ENCODE measurements around the gene DBNDD1.

Gene DBNDD1

DNA sequence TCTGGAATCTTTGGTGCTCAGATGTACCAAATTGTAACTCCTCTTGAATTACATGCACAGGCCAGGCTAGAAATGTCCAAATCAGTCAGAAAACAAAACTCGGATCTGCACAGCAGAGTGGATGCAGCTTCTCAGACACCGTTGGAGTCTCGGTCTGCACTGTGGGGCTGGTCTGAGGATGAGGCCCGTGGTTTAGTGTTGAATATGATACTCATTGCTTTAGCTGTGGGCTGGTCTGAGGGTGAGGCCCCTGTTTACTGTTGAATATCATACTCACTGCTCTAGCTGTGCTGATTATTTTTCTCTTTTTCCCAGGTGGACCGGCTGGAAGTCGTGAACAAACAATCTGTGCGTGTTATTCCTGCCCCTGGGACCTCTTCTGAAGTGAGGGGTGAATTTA lies 35.0 kb downstream of the DBNDD1 start:
- TF ChIP-seq, protein P1, sequence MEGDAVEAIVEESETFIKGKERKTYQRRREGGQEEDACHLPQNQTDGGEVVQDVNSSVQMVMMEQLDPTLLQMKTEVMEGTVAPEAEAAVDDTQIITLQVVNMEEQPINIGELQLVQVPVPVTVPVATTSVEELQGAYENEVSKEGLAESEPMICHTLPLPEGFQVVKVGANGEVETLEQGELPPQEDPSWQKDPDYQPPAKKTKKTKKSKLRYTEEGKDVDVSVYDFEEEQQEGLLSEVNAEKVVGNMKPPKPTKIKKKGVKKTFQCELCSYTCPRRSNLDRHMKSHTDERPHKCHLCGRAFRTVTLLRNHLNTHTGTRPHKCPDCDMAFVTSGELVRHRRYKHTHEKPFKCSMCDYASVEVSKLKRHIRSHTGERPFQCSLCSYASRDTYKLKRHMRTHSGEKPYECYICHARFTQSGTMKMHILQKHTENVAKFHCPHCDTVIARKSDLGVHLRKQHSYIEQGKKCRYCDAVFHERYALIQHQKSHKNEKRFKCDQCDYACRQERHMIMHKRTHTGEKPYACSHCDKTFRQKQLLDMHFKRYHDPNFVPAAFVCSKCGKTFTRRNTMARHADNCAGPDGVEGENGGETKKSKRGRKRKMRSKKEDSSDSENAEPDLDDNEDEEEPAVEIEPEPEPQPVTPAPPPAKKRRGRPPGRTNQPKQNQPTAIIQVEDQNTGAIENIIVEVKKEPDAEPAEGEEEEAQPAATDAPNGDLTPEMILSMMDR (IDR thresholded peaks at IDR 0.05; ENCODE audit: low read depth, low read length), result no peak
- TF ChIP-seq MYC (IDR thresholded peaks at IDR 0.05; ENCODE audit: low read depth, low read length), result no peak
- TF ChIP-seq, protein P2, sequence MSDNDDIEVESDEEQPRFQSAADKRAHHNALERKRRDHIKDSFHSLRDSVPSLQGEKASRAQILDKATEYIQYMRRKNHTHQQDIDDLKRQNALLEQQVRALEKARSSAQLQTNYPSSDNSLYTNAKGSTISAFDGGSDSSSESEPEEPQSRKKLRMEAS (IDR thresholded peaks at IDR 0.05; ENCODE audit: low read depth, low read length), result no peak
- TF ChIP-seq POLR2A (IDR thresholded peaks at IDR 0.05; ENCODE audit: extremely low read depth, insufficient read length), result no peak

GRCh38 chr16:89983536-89983935 lies 35.7 kb downstream of the DBNDD1 start:
- TF ChIP-seq POLR2A (IDR thresholded peaks at IDR 0.05; ENCODE audit: extremely low read depth, insufficient read length), result no peak
- TF ChIP-seq, protein P1 (IDR thresholded peaks at IDR 0.05; ENCODE audit: low read depth, low read length), result no peak
- TF ChIP-seq, protein P2 (IDR thresholded peaks at IDR 0.05; ENCODE audit: low read depth, low read length), result no peak
- TF ChIP-seq MYC (IDR thresholded peaks at IDR 0.05; ENCODE audit: low read depth, low read length), result no peak
- H3K4me3 ChIP-seq (ENCODE audit: low read depth, low read length), result no peak overlapping the region
- no peak for DNase-seq (ENCODE audit: low read depth)

More for the DNA sequence above, 35.0 kb downstream of the DBNDD1 start:
- no peak for DNase-seq (ENCODE audit: low read depth)
- H3K4me3 ChIP-seq (ENCODE audit: low read depth, low read length), result no peak overlapping the region

DNA sequence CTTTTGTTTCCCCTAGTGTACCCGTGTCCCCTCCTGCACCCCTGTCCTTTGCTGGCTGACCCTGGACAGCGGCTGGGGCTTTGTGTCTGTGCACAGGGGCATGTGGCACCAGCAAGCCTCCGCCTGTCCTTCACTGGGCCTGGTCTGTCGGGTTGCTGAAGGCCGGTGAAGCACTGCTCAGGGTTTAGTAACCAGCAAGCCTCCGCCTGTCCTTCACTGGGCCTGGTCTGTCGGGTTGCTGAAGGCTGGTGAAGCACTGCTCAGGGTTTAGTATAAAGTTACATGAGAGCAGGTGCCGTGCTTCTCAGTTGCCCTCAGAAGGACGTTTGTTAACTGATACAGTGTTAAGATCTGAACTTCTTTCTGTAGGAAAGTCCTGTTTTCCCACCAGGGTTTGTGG lies 36.9 kb downstream of the DBNDD1 start:
- DNase-seq (ENCODE audit: low read depth), result no peak
- TF ChIP-seq, protein P1 (IDR thresholded peaks at IDR 0.05; ENCODE audit: low read depth, low read length), result no peak
- TF ChIP-seq, protein P2 (IDR thresholded peaks at IDR 0.05; ENCODE audit: low read depth, low read length), result no peak
- no peak for TF ChIP-seq POLR2A (IDR thresholded peaks at IDR 0.05; ENCODE audit: extremely low read depth, insufficient read length)
- TF ChIP-seq MYC (IDR thresholded peaks at IDR 0.05; ENCODE audit: low read depth, low read length), result no peak
- H3K4me3 ChIP-seq (ENCODE audit: low read depth, low read length), result no peak overlapping the region

DNA sequence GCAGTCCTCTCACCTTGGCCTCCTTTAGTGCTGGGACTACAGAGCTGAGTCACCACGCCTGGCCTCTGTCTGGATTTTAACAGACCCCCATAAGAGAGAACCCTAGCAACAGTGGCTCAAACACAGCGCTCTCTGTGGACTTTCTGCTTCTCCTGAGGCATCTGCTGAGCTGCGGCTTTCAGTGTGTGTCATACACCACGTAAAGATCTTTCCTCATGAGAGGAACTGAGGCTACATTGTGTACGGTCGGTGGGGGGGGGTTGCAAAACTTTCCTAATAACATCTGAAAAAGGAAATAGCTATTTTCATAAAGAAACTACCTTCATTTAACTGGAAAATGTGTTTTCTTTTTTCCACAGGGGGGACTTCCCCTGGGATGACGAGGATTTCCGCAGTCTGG lies 37.8 kb downstream of the DBNDD1 start:
- no peak overlapping the region for H3K4me3 ChIP-seq (ENCODE audit: low read depth, low read length)
- peak; percentile 30 for DNase-seq (ENCODE audit: low read depth)
- TF ChIP-seq POLR2A (IDR thresholded peaks at IDR 0.05; ENCODE audit: extremely low read depth, insufficient read length) (no peak), MYC (IDR thresholded peaks at IDR 0.05; ENCODE audit: low read depth, low read length) (no peak)
- TF ChIP-seq, protein P1 (IDR thresholded peaks at IDR 0.05; ENCODE audit: low read depth, low read length), result no peak
- TF ChIP-seq, protein P2 (IDR thresholded peaks at IDR 0.05; ENCODE audit: low read depth, low read length), result no peak

GRCh38 chr16:89974870-89975269 lies 44.4 kb downstream of the DBNDD1 start:
- DNase-seq (ENCODE audit: low read depth), result no peak
- TF ChIP-seq, protein P2 (IDR thresholded peaks at IDR 0.05; ENCODE audit: low read depth, low read length), result no peak
- TF ChIP-seq, protein P1 (IDR thresholded peaks at IDR 0.05; ENCODE audit: low read depth, low read length), result no peak
- TF ChIP-seq POLR2A (IDR thresholded peaks at IDR 0.05; ENCODE audit: extremely low read depth, insufficient read length) (no peak), MYC (IDR thresholded peaks at IDR 0.05; ENCODE audit: low read depth, low read length) (no peak)
- no peak overlapping the region for H3K4me3 ChIP-seq (ENCODE audit: low read depth, low read length)

Measured in NB4 (cell line).